A549 (cell line): ENCODE data around the gene EIF2S3. TPM values are rescaled to one million over a fixed set of nuclear protein-coding genes. Genes with fewer than 3 reads are reported as not detected.

Source experiments
- ATAC-seq, 2 experiments: fragments of 200-7000 bp in 1 of 2; fragments of >200 bp in 1 of 2; cut with Nextera tagmentation in 1 of 2; cut with Tn5 transposase in 1 of 2; 3 replicates each; pipeline versions ENCODE4 v1.8.0 to v1.9.1; 2018 to 2020; ENCODE audit warnings: mild to moderate bottlenecking in 1 of 2, moderate library complexity in 1 of 2
- CTCF ChIA-PET: fragments of 300-600 bp; sonication (Branson Sonifier 250); formaldehyde crosslinking; extraction: SDS; loops from one replicate; lab custom pipeline; 2021; ENCODE audit warnings: antibody characterized with exemption, inconsistent platforms; lab: Yijun Ruan, JAX
- POLR2A ChIA-PET: fragments of 350-600 bp; formaldehyde crosslinking; extraction: SDS; loops from one replicate; lab custom pipeline; 2021; ENCODE audit warnings: antibody characterized with exemption, inconsistent platforms; lab: Yijun Ruan, JAX
- DNase-seq, 2 experiments: peaks; one replicate each; pipeline versions ENCODE4 v3.0.0 to v3.0.0-alpha.2; 2011 to 2016; ENCODE audit warnings: low read depth in 1 of 2, low spot score in 1 of 2
- FAIRE-seq: peaks from 2 replicates; lab custom pipeline; 2011; peaks lifted over from hg19 to GRCh38; lab: Jason Lieb, UNC
- H3K27ac ChIP-seq, 2 experiments: fragments of >200 bp; sonication (Bioruptor Twin); formaldehyde crosslinking; 3 replicates each; pipeline ENCODE4 v1.5.1; 2016 to 2017
- H3K4me1 ChIP-seq: fragments of >200 bp; sonication (Bioruptor Twin); formaldehyde crosslinking; 3 replicates; pipeline ENCODE4 v1.6.1; 2016
- H3K4me2 ChIP-seq: fragments of >200 bp; sonication (Bioruptor Twin); formaldehyde crosslinking; 3 replicates; pipeline ENCODE4 v1.6.1; 2016
- H3K4me3 ChIP-seq: fragments of >200 bp; sonication (Bioruptor Twin); formaldehyde crosslinking; 3 replicates; pipeline ENCODE4 v1.5.1; 2016
- H3K9me3 ChIP-seq: fragments of >200 bp; sonication (Bioruptor Twin); formaldehyde crosslinking; 3 replicates; pipeline ENCODE4 v1.6.1; 2016
- BCL3 ChIP-seq: fragments of >200 bp; sonication (Bioruptor Twin); formaldehyde crosslinking; IDR thresholded peaks from 3 replicates; pipeline ENCODE4 v1.6.1; 2016
- CEBPB ChIP-seq, 2 experiments: fragments of >200 bp in 1 of 2; sonication (Bioruptor Twin) in 1 of 2; formaldehyde crosslinking in 1 of 2; IDR thresholded peaks; 2 replicates each; pipeline ENCODE4 v1.6.1; 2012 to 2016
- CHD2 ChIP-seq: fragments of 150-350 bp; IDR thresholded peaks from 2 replicates; pipeline ENCODE4 v1.6.1; 2014; ENCODE audit warnings: low read length; ENCODE audit not compliant: partially characterized antibody
- CTCF ChIP-seq: fragments of >200 bp; sonication (Bioruptor Twin); formaldehyde crosslinking; IDR thresholded peaks from 3 replicates; pipeline ENCODE4 v1.5.1; 2016
- E2F6 ChIP-seq: IDR thresholded peaks from 2 replicates; pipeline ENCODE4 v1.6.1; 2012; ENCODE audit warnings: low read depth, borderline replicate concordance
- EP300 ChIP-seq, 2 experiments: fragments of >200 bp; sonication (Bioruptor Twin); formaldehyde crosslinking; IDR thresholded peaks; 2 replicates in 1 of 2; 3 replicates in 1 of 2; pipeline ENCODE4 v1.6.1; 2016 to 2017
- FOSB ChIP-seq: fragments of 250-450 bp; sonication (Bioruptor Pico); IDR thresholded peaks from 2 replicates; pipeline ENCODE4 v1.5.0; 2020; ENCODE audit warnings: mild to moderate bottlenecking, moderate library complexity
- FOSL2 ChIP-seq, 2 experiments: fragments of 450-650 bp in 1 of 2; fragments of >200 bp in 1 of 2; sonication (Bioruptor Twin) in 1 of 2; formaldehyde crosslinking; IDR thresholded peaks; 2 replicates each; pipeline versions ENCODE4 v1.5.0 to v1.6.1; 2016 to 2020; ENCODE audit warnings: mild to moderate bottlenecking in 1 of 2, moderate library complexity in 1 of 2
- FOXS1 ChIP-seq: fragments of 250-450 bp; sonication (Bioruptor Pico); IDR thresholded peaks from 2 replicates; pipeline ENCODE4 v1.5.0; 2020; ENCODE audit warnings: mild to moderate bottlenecking, moderate library complexity
- HDAC2 ChIP-seq: fragments of 200-600 bp; sonication (generic); IDR thresholded peaks from 2 replicates; pipeline ENCODE4 v1.6.1; 2016
- JUN ChIP-seq, 2 experiments: fragments of >200 bp; sonication (Bioruptor Twin); formaldehyde crosslinking; IDR thresholded peaks; 2 replicates in 1 of 2; 3 replicates in 1 of 2; pipeline ENCODE4 v1.6.1; 2016 to 2017
- JUNB ChIP-seq: fragments of >200 bp; sonication (Bioruptor Twin); formaldehyde crosslinking; IDR thresholded peaks from 2 replicates; pipeline ENCODE4 v1.6.1; 2016
- KDM1A ChIP-seq: fragments of 200-600 bp; sonication (generic); IDR thresholded peaks from 2 replicates; pipeline ENCODE4 v1.6.1; 2016; ENCODE audit warnings: low read depth, mild to moderate bottlenecking
- MAX ChIP-seq: IDR thresholded peaks from 2 replicates; pipeline ENCODE4 v1.6.1; 2012
- MYC ChIP-seq: IDR thresholded peaks from 2 replicates; pipeline ENCODE4 v1.6.1; 2012; ENCODE audit warnings: mild to moderate bottlenecking, inconsistent platforms, low read length, improper control_type of control experiment, borderline replicate concordance
- NFE2L2 ChIP-seq: fragments of 150-350 bp; conservative IDR thresholded peaks from 2 replicates; pipeline ENCODE4 v1.6.1; 2014; ENCODE audit warnings: low read length
- PBX3 ChIP-seq: IDR thresholded peaks from 2 replicates; pipeline ENCODE4 v1.6.1; 2012
- PHF8 ChIP-seq: fragments of 200-600 bp; sonication (generic); IDR thresholded peaks from 2 replicates; pipeline ENCODE4 v1.6.1; 2016; ENCODE audit warnings: low read depth, mild to moderate bottlenecking, antibody characterized with exemption, moderate library complexity, borderline replicate concordance
- POLR2A ChIP-seq: IDR thresholded peaks from 2 replicates; pipeline ENCODE4 v1.6.1; 2012; ENCODE audit warnings: mild to moderate bottlenecking, low read length
- RAD21 ChIP-seq, 2 experiments: fragments of >200 bp in 1 of 2; sonication (Bioruptor Twin) in 1 of 2; formaldehyde crosslinking in 1 of 2; IDR thresholded peaks in 1 of 2; conservative IDR thresholded peaks in 1 of 2; 2 replicates in 1 of 2; 3 replicates in 1 of 2; pipeline ENCODE4 v1.6.1; 2012 to 2018; ENCODE audit warnings: inconsistent platforms in 1 of 2
- RARB ChIP-seq: fragments of 250-450 bp; sonication (Bioruptor Pico); IDR thresholded peaks from 2 replicates; pipeline ENCODE4 v1.8.0; 2021; ENCODE audit warnings: mild to moderate bottlenecking, moderate library complexity
- RCOR1 ChIP-seq: fragments of 150-350 bp; IDR thresholded peaks from 2 replicates; pipeline ENCODE4 v1.6.1; 2014; ENCODE audit warnings: antibody characterized with exemption, low read length, low read depth
- SMC3 ChIP-seq: fragments of >200 bp; sonication (Bioruptor Twin); formaldehyde crosslinking; IDR thresholded peaks from 3 replicates; pipeline ENCODE4 v1.6.1; 2018; ENCODE audit warnings: inconsistent platforms
- TFCP2L1 ChIP-seq: fragments of 250-450 bp; sonication (Bioruptor Pico); IDR thresholded peaks from 2 replicates; pipeline ENCODE4 v1.5.0; 2021; ENCODE audit warnings: mild to moderate bottlenecking
- ZSCAN20 ChIP-seq: fragments of 250-450 bp; sonication (Bioruptor Pico); IDR thresholded peaks from 2 replicates; pipeline ENCODE4 v1.8.0; 2022; ENCODE audit warnings: mild to moderate bottlenecking, moderate library complexity
- WGBS: methylation state at CpG from one replicate; pipeline ENCODE4 v1.1.6; 2017; ENCODE audit errors: missing lambda C conversion rate; 5-methylcytosine and 5-hydroxymethylcytosine counted together
- polyA plus RNA-seq, 4 experiments: library from polyadenylated mRNA; depleted of rRNA in 3 of 4; stranded (reverse); fragments of >200 nt; fragmentation: RNase III in 1 of 4; extraction: RNeasy Plus Mini Kit Qiagen cat#74134 plus additional on column Dnase treatment in 1 of 4; gene quantifications; 2 replicates in 3 of 4; 3 replicates in 1 of 4; pipeline ENCODE4 v1.2.3, GENCODE V29; 2011 to 2017

The EIF2S3 gene
- polyA plus RNA-seq, 2 of the 4 experiments (the other 2 are of a cell fraction) = 219 to 259 TPM

GRCh38 chrX:24024819-24025740, 29.7 kb upstream of the EIF2S3 start:
- FAIRE-seq (no peak), ATAC-seq (peak; percentile 84 to 89), DNase-seq (peak; percentile 73 to 93)
- WGBS = 0% methylated on average over 12 of the region's 111 CpGs
- ChIA-PET POLR2A (interaction anchor here (0.6 to 4.2 kb wide), 17 partner anchors 9 to 282 kb away, joined by 3 to 80 read pairs (median 3); partner anchors contain the start of genes ACOT9, APOO, CXorf58 and EIF2S3), CTCF (interaction anchor here (0.8 to 4.5 kb wide), 7 partner anchors 26 to 368 kb away, joined by 3 to 30 read pairs (median 4); partner anchors contain the start of gene EIF2S3)
- no peak for TF ChIP-seq HDAC2
- TF ChIP-seq JUN (IDR thresholded peaks at IDR 0.05) = peak; percentile 73 to 81; a peak in 4 of 5 replicates
- 0 out of 2 replicates have a peak, but pooled peaks have one; percentile 22 for TF ChIP-seq PBX3
- no peak; a peak in 2 of 5 replicates for TF ChIP-seq RAD21 (conservative IDR thresholded peaks at IDR 0.05 in 1 of 2, IDR thresholded peaks at IDR 0.05 in 1 of 2)
- peak; percentile 86; the same call in 1 of the 2 replicates for TF ChIP-seq PHF8
- no peak for TF ChIP-seq TFCP2L1
- peak in 1 of 2 experiments; percentile 63; a peak in 2 of 5 replicates for TF ChIP-seq EP300 (IDR thresholded peaks at IDR 0.05)
- peak; percentile 31; the same call in 2 of the 3 replicates for TF ChIP-seq SMC3
- TF ChIP-seq MAX = peak; percentile 38
- TF ChIP-seq FOXS1 (CRISPR knock-in tag) = no peak
- no peak for TF ChIP-seq JUNB
- TF ChIP-seq BCL3 = peak; percentile 69; the same call in 1 of the 3 replicates
- peak; percentile 98 for TF ChIP-seq POLR2A
- no peak for TF ChIP-seq NFE2L2
- no peak for TF ChIP-seq RARB (CRISPR knock-in tag)
- TF ChIP-seq CTCF = peak; percentile 44
- 0 out of 2 replicates have a peak, but pooled peaks have one; percentile 9 for TF ChIP-seq E2F6
- TF ChIP-seq ZSCAN20 (CRISPR knock-in tag) = no peak
- H3K27ac ChIP-seq = peak overlapping the region; percentile 99
- H3K9me3 ChIP-seq = no peaks in the 10 kb centered on the region
- H3K4me3 ChIP-seq = peak overlapping the region; percentile 95
- H3K4me1 ChIP-seq = peaks cover 24% of the 10 kb centered on the region
- H3K4me2 ChIP-seq = peak overlapping the region; percentile 92

GRCh38 chrX:24025741-24026403, 28.9 kb upstream of the EIF2S3 start:
- ATAC-seq (peak; percentile 62 to 63), FAIRE-seq (no peak)
- TF ChIP-seq FOSB (CRISPR knock-in tag) (no peak), PHF8 (peak; percentile 74), CTCF (no peak), MAX (peak; percentile 57; the same call in 1 of the 2 replicates), CHD2 (no peak), MYC (0 out of 2 replicates have a peak, but pooled peaks have one; percentile 31), FOSL2 (IDR thresholded peaks at IDR 0.05) (no peak), FOSL2 (CRISPR knock-in tag; IDR thresholded peaks at IDR 0.05) (peak; percentile 44), KDM1A (no peak), RCOR1 (no peak), ZSCAN20 (CRISPR knock-in tag) (no peak), POLR2A (no peak), CEBPB (IDR thresholded peaks at IDR 0.05) (peak; percentile 85 to 89), JUN (IDR thresholded peaks at IDR 0.05) (no peak; a peak in 2 of 5 replicates), JUNB (no peak)

More at GRCh38 chrX:24025741-24026403, 28.9 kb upstream of the EIF2S3 start:
- Histone ChIP-seq H3K4me3 (peak overlapping the region; percentile 95), H3K9me3 (no peaks in the 10 kb centered on the region), H3K4me2 (peak overlapping the region; percentile 92), H3K27ac (peak overlapping the region; percentile 99), H3K4me1 (peaks cover 16% of the 10 kb centered on the region; the same call in 2 of the 3 replicates)
- ChIA-PET POLR2A (interaction anchor here (0.5 to 4.2 kb wide), 17 partner anchors 9 to 283 kb away, joined by 3 to 80 read pairs (median 4); partner anchors contain the start of genes ACOT9, APOO, CXorf58 and EIF2S3), CTCF (interaction anchor here (0.8 to 4.5 kb wide), 7 partner anchors 25 to 367 kb away, joined by 3 to 30 read pairs (median 3); partner anchors contain the start of genes EIF2S3 and SAT1)
- WGBS = 3% methylated on average over 11 of the region's 46 CpGs
- peak; percentile 33 to 82 for DNase-seq
